Spleen (tissue), 11 donors: ENCODE measurements around the gene TMEM145. TPM values are rescaled to one million over a fixed set of nuclear protein-coding genes. Genes with fewer than 3 reads are reported as not detected.

Experiments used
- DNase-seq: peaks from one replicate; pipeline ENCODE4 v3.0.0-alpha.2; 2020
- H3K27ac ChIP-seq, 8 donors: fragments of 200-600 bp; sonication (generic) in 7 of 8; 1 replicate in 4 of 8; 2 replicates in 4 of 8; pipeline versions ENCODE4 v1.5.0 to v1.8.0; 2016 to 2021; ENCODE audit warnings: inconsistent platforms in 4 of 8, mild to moderate bottlenecking in 4 of 8, moderate library complexity in 1 of 8
- H3K27me3 ChIP-seq, 7 donors: fragments of 200-600 bp; sonication (generic) in 6 of 7; replicated peaks in 1 of 7; 1 replicate in 4 of 7; 2 replicates in 3 of 7; pipeline versions ENCODE4 v1.5.0 to v1.8.0; 2016 to 2021; ENCODE audit warnings: inconsistent platforms in 3 of 7, mild to moderate bottlenecking in 1 of 7
- H3K36me3 ChIP-seq, 6 donors: fragments of 200-600 bp; sonication (generic) in 5 of 6; 1 replicate in 4 of 6; 2 replicates in 2 of 6; pipeline versions ENCODE4 v1.5.0 to v1.8.0; 2016 to 2021; ENCODE audit warnings: inconsistent platforms in 2 of 6
- H3K4me1 ChIP-seq, 6 donors: fragments of 200-600 bp; sonication (generic) in 5 of 6; 1 replicate in 3 of 6; 2 replicates in 3 of 6; pipeline versions ENCODE4 v1.5.0 to v1.8.0; 2016 to 2021; ENCODE audit warnings: inconsistent platforms in 3 of 6
- H3K4me3 ChIP-seq, 8 donors: fragments of 200-600 bp; sonication (generic) in 7 of 8; 1 replicate in 4 of 8; 2 replicates in 4 of 8; pipeline versions ENCODE4 v1.5.0 to v1.8.0; 2016 to 2021; ENCODE audit warnings: inconsistent platforms in 4 of 8, mild to moderate bottlenecking in 4 of 8, moderate library complexity in 2 of 8
- H3K9me3 ChIP-seq, 8 donors: fragments of 200-600 bp; sonication (generic) in 7 of 8; 1 replicate in 4 of 8; 2 replicates in 4 of 8; pipeline versions ENCODE4 v1.5.0 to v1.8.0; 2016 to 2021; ENCODE audit warnings: inconsistent platforms in 4 of 8
- CTCF ChIP-seq, 11 experiments: fragments of 200-600 bp in 7 of 11; fragments of 450-650 bp in 4 of 11; sonication (generic) in 4 of 11; IDR thresholded peaks in 8 of 11; conservative IDR thresholded peaks in 3 of 11; 1 replicate in 7 of 11; 2 replicates in 4 of 11; pipeline versions ENCODE4 v1.4.0 to v1.8.0; 2016 to 2021; ENCODE audit warnings: antibody characterized with exemption in 11 of 11, inconsistent platforms in 4 of 11, mild to moderate bottlenecking in 1 of 11
- POLR2A ChIP-seq, 3 donors: fragments of 450-650 bp; IDR thresholded peaks; one replicate each; pipeline ENCODE4 v1.5.1; 2017; ENCODE audit warnings: antibody characterized with exemption in 3 of 3, mild to moderate bottlenecking in 1 of 3
- POLR2AphosphoS5 ChIP-seq, 3 donors: sonication (generic); formaldehyde crosslinking; IDR thresholded peaks; one replicate each; pipeline ENCODE4 v1.5.1; 2017; ENCODE audit warnings: antibody characterized with exemption in 3 of 3
- WGBS, 5 donors: extraction: QIAGEN DNeasy Blood & Tissue Kit in 3 of 5; methylation state at CpG; one replicate each; pipeline versions ENCODE4 v1.1.5 to v1.1.7; 2013 to 2018; 5-methylcytosine and 5-hydroxymethylcytosine counted together
- intact Hi-C: fragments of 100-400 bp; cut with DNase I; formaldehyde crosslinking; loops from one replicate; pipeline ENCODE4 v1.15.0; 2023; ENCODE audit warnings: low total_unique reads
- polyA plus RNA-seq, 3 donors: library from polyadenylated mRNA; stranded (reverse); fragments of 200-250 nt; gene quantifications; one replicate each; pipeline ENCODE4 v1.2.1, GENCODE V29; 2013
- total RNA-seq, 7 donors: library from RNA; depleted of rRNA in 3 of 7; stranded (reverse); fragments of >200 nt in 3 of 7; fragmentation: NEBNext Ultra II Directional in 4 of 7; extraction: Animal tissue kit (Norgen Biotek cat#: 25700) in 4 of 7; gene quantifications; one replicate each; pipeline versions ENCODE4 v1.1.0 to v1.2.1, GENCODE V29; 2016 to 2021
- donor health status: healthy with polysubstance abuse.
- donor health status: DM: no; HTN: no; CAD: no; lungs with moderate emphysema.
- donor health status: DM: no; HTN: no; CAD: no.
- donor health status: Bipolar disorder and iron deficiency.
- donor health status: healthy.
- donor health status: DM: no; HTN: no; CAD: no.
- donor health status: DM: yes; HTN: yes; CAD: no.

TMEM145 gene
- total and polyA plus RNA-seq, 10 donors: 0.13 to 2.3 (median 0.73) TPM; not detected in 1

- no peaks in the 10 kb centered on the region for H3K9me3 ChIP-seq
- H3K27ac ChIP-seq: no peak overlapping the region
- H3K36me3 ChIP-seq: peaks cover 0 to 82% (median 14%) of the 10 kb centered on the region in 6 donors
- WGBS, 5 donors: 85 to 96% (median 91%) methylated on average over 6 of the region's 6 CpGs
- no peak overlapping the region for H3K4me3 ChIP-seq
- intact Hi-C loops: no loop called here
- no peak for TF ChIP-seq CTCF (IDR thresholded peaks at IDR 0.05 in 8 of 11, conservative IDR thresholded peaks at IDR 0.05 in 3 of 11)
- TF ChIP-seq POLR2AphosphoS5 (IDR thresholded peaks at IDR 0.05): no peak
- no peak for TF ChIP-seq POLR2A (IDR thresholded peaks at IDR 0.05)
- no peaks in the 10 kb centered on the region for H3K27me3 ChIP-seq
- no peak for DNase-seq
- peaks cover 0 to 11% (median 0%) of the 10 kb centered on the region in 6 donors for H3K4me1 ChIP-seq
Observed at GRCh38 chr19:42345191-42345812, 32.2 kb downstream of the TMEM145 start.

- H3K4me1 ChIP-seq: peaks cover 0 to 11% (median 0%) of the 10 kb centered on the region in 6 donors
- no peaks in the 10 kb centered on the region for H3K9me3 ChIP-seq
- H3K27ac ChIP-seq: no peak overlapping the region
- H3K27me3 ChIP-seq: no peaks in the 10 kb centered on the region
- no peak overlapping the region for H3K4me3 ChIP-seq
- intact Hi-C loops: no loop called here
- DNase-seq: no peak
- peaks cover 0 to 92% (median 16%) of the 10 kb centered on the region in 6 donors for H3K36me3 ChIP-seq
- WGBS, 5 donors: 93 to 99% (median 97%) methylated on average over 14 of the region's 14 CpGs
- no peak for TF ChIP-seq POLR2A (IDR thresholded peaks at IDR 0.05)
- TF ChIP-seq POLR2AphosphoS5 (IDR thresholded peaks at IDR 0.05): no peak
- TF ChIP-seq CTCF (IDR thresholded peaks at IDR 0.05 in 8 of 11, conservative IDR thresholded peaks at IDR 0.05 in 3 of 11): no peak
Observed at GRCh38 chr19:42348211-42348610, 35.1 kb downstream of the TMEM145 start.

DNA sequence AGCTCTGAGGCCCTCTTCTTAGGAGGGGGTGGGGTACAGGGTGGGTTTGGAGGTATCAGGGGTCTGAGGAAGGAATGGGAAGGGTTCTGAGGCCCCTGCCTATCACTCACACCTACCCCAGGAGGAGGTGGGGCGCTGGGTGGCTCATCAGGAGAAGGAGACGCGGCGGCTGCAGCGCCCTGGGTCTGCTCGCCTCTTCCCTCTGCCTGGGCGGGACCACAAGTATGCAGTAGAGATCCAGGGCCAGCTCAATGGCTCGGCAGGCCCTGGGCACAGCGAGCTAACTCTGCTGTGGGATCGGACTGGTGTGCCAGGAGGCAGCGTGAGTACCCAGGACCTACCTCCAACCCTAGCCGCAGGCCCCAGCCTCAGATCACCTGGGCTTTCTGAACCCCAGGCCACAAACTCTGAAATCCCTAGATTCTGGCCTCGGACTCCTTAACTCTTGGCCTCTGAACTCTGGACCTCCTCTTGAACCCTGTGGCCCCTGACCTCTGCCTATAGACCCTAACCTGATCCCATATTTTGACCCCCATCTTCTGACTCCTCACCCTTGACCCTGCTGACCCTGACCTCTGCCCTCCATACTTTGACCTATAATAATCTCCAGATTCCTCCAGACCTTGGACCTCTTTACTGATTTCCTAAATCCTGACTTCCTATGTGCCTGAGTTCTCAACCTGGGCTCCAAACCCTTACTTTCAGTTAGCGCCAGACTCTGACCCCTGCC is 36.4 kb downstream of the TMEM145 start:
- WGBS, 5 donors: 92 to 98% (median 96%) methylated on average over 12 to 14 of the region's 14 CpGs
- Histone ChIP-seq H3K9me3 (no peaks in the 10 kb centered on the region), H3K27me3 (no peaks in the 10 kb centered on the region), H3K4me3 (no peak overlapping the region), H3K27ac (no peak overlapping the region), H3K36me3 (peaks cover 0 to 92% (median 19%) of the 10 kb centered on the region in 6 donors), H3K4me1 (peaks cover 0 to 11% (median 0%) of the 10 kb centered on the region in 6 donors)
- TF ChIP-seq CTCF (IDR thresholded peaks at IDR 0.05 in 8 of 11, conservative IDR thresholded peaks at IDR 0.05 in 3 of 11) (no peak), POLR2AphosphoS5 (IDR thresholded peaks at IDR 0.05) (no peak), POLR2A (IDR thresholded peaks at IDR 0.05) (no peak)
- no peak for DNase-seq
- intact Hi-C loops: no loop called here

- Histone ChIP-seq H3K27ac (no peak overlapping the region), H3K4me1 (peaks cover 0 to 11% (median 0%) of the 10 kb centered on the region in 6 donors), H3K4me3 (no peak overlapping the region), H3K9me3 (no peaks in the 10 kb centered on the region), H3K27me3 (no peaks in the 10 kb centered on the region), H3K36me3 (peaks cover 0 to 92% (median 17%) of the 10 kb centered on the region in 6 donors)
- 85 to 94% (median 91%) methylated on average over 3 of the region's 3 CpGs for WGBS, 5 donors
- TF ChIP-seq POLR2AphosphoS5 (IDR thresholded peaks at IDR 0.05): no peak
- TF ChIP-seq POLR2A (IDR thresholded peaks at IDR 0.05): no peak
- TF ChIP-seq CTCF (IDR thresholded peaks at IDR 0.05 in 8 of 11, conservative IDR thresholded peaks at IDR 0.05 in 3 of 11): no peak
- intact Hi-C loops: no loop called here
- DNase-seq: no peak
Observed at GRCh38 chr19:42350417-42350816, 37.3 kb downstream of the TMEM145 start.
